Measurements from ENCODE around the gene CARHSP1.
"Not testable (repeated sequence)": the region's sequence is repeated elsewhere in the genome, so short reads cannot be mapped to it uniquely, and the experiment has no call there.

Gene CARHSP1

GRCh38 chr16:8868416-8869211, at the start of gene CARHSP1:
Gene CARHSP1 (minus strand): TSS chr16:8869006. CDS start chr16:8859328, 9,678 bp downstream.
- peak; percentile 92 for DNase-seq

DNA sequence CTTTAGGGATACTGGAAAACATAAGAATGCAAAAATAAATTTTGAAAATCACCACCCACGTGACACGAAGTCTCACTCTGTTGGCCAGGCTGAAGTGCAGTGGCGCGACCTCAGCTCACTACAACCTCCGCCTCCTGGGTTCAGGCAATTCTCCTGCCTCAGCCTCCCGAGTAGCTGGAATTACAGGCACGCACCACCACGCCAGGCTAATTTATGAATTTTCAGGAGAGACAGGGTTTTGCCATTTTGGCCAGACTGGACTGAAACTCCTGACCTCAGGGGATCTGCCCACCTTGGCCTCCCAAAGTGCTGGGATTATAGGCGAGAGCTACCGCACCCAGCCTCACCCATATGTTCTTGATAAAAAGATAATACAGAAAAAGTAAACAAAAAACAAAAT, 48.5 kb upstream of the CARHSP1 start:
- DNase-seq: not testable (repeated sequence)

DNA sequence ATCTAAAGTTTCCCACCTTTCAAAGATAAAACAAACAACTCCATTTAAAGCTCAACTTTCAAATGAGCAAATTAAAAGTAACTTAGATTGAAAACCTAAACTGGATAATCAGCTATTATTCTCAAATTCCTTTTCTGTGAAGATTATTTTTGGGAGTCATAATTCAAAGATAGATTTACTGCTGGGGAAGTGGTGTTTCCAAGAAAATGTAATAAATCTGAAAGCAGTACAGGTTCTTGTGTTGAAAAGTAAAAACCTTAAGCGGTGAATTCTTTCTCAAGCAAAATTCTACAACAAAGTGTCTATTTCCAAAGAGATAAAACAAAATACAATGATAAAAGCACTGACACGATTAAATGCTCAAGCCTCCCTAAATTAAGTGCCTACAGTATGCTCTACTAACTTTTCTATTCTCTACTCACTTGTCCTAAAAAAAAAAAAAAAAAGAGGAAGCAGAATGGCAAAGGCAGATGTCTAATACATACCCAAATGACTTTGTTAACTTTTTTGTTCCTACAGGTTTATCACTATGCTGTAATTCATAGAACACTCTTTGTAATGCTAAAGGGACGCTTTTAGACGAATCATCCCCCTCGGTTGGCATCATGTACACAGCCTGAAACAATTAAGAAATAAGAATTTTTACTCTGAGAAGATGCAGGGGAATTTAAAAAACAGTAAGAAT, 47.9 kb upstream of the CARHSP1 start:
- no peak for DNase-seq

DNA sequence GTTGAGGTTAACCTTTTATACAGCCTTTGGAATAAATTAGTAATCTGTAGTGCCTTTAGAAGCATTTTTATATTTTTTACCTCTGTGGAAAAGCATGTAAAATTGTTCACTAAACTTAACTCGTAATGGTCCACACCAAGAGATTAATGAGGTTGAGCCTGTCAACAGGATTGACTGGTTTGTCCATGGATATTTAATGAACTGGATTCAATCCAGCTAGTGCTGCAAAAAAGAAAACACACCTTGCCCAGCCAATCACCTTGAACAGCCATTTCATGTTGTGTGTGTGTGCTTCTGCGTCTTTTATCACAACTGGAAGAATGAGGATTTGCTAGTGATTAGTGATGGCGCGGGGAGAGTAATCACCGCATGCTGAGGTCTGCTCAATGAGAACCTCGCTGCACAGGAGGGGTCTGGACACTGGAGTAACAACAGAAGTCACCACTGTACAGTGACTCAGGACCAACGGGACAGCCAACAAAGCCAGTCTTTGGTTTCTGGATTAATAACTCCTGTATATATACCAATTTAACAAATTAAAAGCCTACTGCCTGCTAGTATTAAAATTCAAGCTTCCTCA, 47.0 kb upstream of the CARHSP1 start:
- no peak for DNase-seq

GRCh38 chr16:8914098-8914497, 45.3 kb upstream of the CARHSP1 start:
- no peak for DNase-seq

DNA sequence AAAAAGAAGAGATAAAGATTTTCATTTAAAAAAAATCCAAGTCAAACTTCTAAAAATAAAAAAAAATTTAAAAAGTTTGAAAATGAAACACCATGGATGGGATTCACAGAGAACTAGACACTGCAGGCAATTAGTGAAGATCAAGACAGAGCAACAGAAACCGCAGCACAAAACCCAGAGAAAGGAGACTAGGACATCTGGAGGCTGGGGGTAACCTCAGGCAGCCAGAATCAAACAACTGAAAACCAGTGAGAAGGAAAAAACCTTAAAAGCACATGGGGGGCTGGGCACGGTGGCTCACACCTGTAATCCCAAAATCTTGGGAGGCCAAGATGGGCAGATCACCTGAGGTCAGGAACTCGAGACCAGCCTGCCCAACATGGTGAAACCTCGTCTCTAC, 44.0 kb upstream of the CARHSP1 start:
- no peak for DNase-seq

GRCh38 chr16:8910811-8911210, 42.0 kb upstream of the CARHSP1 start:
- no peak for DNase-seq

DNA sequence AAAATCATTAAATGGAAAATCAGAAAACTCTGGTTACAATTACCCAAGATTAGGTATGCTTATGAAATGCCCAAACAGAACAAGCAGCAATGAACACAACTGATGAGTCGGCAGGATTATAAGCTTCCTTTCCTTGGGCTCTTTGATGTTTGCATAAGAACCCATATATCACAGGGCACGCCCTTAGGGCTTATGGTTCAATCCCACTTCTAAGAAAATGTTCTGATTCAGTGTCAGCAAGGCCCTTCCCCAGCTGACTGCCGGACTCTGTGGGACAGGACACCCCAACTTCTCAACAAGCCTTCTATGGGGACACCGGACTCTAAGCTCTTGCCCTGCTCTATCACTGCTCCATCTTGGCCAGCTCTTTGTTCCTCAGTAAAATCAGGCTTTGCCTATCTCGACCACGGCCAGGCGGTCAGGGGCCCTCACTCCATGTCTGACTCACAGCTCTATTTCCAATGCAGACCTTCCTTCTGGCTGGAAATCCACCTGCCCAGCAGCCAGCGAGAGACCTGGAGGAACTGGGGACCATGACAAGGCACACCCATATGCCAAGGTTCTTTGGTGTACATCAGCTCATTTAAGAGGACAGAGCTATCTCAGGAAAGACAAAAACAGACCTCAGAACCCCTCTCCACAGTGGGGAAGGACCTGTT, 40.1 kb upstream of the CARHSP1 start:
- DNase-seq: no peak

GRCh38 chr16:8907096-8907495, 38.3 kb upstream of the CARHSP1 start:
- no peak for DNase-seq

DNA sequence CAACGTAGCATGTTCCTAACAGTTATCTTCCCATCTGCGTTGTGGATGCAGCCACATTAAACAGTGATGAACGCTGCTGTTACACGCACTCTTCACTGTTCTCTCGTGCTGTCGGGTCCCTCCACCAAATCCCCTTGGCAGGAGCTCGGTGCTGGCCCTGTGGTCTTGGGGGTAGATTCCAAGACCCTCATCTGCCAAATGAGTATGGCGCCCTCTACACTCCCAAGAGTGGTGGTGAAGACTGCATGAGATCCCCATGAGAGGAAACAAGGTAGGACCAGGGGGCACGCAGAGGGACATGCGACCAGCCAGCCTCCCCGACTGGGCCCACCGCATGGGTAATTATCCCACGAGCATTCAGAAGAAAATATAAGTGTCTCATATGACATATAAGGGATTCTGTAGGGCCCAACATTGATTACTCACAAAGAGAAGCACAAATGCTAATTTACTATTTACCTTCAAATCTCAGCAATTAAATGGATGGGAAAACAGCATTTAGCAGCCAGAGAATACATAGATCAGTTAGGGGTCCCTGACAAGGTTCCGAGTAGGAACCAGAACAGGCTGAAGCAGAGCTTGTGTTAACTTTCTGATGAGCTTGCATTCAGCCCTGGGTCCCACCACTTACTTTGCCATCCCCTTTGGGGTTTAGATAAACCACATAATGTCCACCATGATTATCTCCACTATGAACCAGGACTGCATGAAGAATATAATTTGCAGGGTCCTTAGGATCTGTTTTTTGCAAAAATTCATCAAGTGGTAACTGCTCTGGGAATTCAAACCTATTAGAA, 37.2 kb upstream of the CARHSP1 start:
- no peak for DNase-seq

DNA sequence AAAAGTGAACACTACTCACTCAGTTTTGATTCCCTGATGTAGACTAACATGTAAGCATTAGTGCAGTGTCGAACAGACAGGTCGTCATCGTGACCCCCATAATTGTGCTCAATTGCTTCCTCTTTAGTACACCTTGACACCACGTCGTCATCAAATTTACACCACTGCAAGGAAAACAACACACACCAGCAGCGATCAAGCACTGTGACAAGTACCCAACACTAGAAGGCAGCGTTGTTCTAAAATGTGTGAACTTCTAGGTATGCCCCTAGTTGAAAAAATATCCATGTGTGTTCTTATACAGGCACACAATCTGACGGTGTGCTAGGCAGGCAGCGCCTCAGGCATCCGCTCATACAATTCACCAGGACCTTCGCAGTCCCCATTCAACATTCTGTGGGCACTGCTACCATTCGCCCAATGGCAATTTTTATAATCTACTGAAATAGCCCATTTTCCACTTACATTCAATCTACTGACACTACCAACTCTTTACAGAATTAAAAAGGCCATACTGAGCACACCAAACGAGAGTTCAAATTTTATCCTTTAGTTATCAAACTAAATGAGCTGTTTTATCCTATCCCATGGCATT, 36.5 kb upstream of the CARHSP1 start:
- DNase-seq: no peak

DNA sequence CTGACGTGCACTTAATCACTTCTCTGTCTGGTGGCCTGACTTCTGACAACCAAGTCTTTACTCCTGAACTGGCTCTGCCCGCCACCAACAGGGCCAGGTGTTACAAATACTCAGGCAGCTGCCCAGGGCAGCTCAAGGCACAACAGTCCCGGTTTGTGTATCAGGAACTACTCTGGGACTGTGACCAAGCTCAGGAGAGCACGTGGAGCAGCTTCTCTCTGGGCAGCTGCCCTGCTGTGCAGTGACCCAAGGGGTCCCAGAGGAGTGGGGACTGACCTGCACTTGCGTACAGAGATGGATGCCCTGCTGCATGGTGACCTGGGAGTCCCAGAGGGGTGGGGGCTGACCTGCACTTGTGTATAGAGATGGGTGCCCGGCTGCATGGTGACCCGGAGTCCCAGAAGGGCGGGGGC, 35.2 kb upstream of the CARHSP1 start:
- no peak for DNase-seq

GRCh38 chr16:8903004-8903403, 34.2 kb upstream of the CARHSP1 start:
- no peak for DNase-seq

- DNase-seq: no peak
Observed at GRCh38 chr16:8901320-8901861, 32.6 kb upstream of the CARHSP1 start.

- no peak for DNase-seq
Observed at GRCh38 chr16:8900343-8900742, 31.5 kb upstream of the CARHSP1 start.

DNA sequence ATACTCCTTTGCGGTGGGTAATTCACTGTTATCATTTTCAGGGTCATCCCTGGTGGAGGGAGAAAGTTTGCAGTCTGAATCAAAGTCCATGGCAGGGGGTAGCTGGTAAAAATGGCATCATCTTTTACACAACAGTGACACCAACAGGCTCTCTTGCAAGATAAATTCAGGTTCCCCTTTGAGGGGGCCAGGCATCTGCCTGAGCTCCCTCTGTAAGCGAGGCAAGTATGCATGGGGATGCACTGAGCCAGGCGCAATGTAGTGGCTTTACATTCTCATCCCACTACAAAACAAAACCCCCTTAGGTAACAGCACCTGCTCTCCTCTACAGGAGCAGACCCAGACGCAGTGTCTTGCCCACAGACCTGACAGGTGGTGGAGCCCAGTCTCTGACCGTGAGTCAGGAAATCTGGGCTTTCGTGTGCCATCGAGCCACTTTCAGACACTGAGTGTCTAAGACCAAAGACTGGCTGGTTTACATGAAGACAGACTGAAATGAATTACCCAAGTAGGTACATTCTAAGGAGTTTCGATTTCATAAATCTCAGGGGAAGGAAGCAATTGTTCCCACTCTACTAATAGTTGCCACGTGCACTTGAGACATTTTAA, 31.0 kb upstream of the CARHSP1 start:
- no peak for DNase-seq

GRCh38 chr16:8898660-8899318, 30.0 kb upstream of the CARHSP1 start:
- DNase-seq: no peak

GRCh38 chr16:8894736-8895334, 26.0 kb upstream of the CARHSP1 start:
- no peak for DNase-seq

GRCh38 chr16:8893976-8894690, 25.3 kb upstream of the CARHSP1 start:
- DNase-seq: no peak

- no peak for DNase-seq
Observed at GRCh38 chr16:8893426-8893825, 24.6 kb upstream of the CARHSP1 start.
